IPS-18c (cell line): ENCODE results near the gene RHOD.

Experiments used
- H3K4me3 ChIP-seq: 2 replicates; pipeline ENCODE4 v1.7.0; 2013; ENCODE audit warnings: low read depth, mild to moderate bottlenecking, low read length, moderate library complexity; ENCODE audit not compliant: insufficient read depth
- H3K9me3 ChIP-seq: one replicate; pipeline ENCODE4 v1.6.1; 2013; ENCODE audit warnings: mild to moderate bottlenecking, low read length, moderate library complexity; ENCODE audit not compliant: control insufficient read depth, insufficient read depth

RHOD gene

GRCh38 chr11:67027943-67028542 lies 28.6 kb upstream of the RHOD start:
- H3K9me3 ChIP-seq: no peaks in the 10 kb centered on the region

GRCh38 chr11:67029146-67029545 lies 27.5 kb upstream of the RHOD start:
- H3K9me3 ChIP-seq: no peaks in the 10 kb centered on the region
- H3K4me3 ChIP-seq: no peak overlapping the region

More at GRCh38 chr11:67027943-67028542, 28.6 kb upstream of the RHOD start:
- no peak overlapping the region for H3K4me3 ChIP-seq

GRCh38 chr11:67030976-67031375 lies 25.7 kb upstream of the RHOD start:
- H3K9me3 ChIP-seq: no peaks in the 10 kb centered on the region

DNA sequence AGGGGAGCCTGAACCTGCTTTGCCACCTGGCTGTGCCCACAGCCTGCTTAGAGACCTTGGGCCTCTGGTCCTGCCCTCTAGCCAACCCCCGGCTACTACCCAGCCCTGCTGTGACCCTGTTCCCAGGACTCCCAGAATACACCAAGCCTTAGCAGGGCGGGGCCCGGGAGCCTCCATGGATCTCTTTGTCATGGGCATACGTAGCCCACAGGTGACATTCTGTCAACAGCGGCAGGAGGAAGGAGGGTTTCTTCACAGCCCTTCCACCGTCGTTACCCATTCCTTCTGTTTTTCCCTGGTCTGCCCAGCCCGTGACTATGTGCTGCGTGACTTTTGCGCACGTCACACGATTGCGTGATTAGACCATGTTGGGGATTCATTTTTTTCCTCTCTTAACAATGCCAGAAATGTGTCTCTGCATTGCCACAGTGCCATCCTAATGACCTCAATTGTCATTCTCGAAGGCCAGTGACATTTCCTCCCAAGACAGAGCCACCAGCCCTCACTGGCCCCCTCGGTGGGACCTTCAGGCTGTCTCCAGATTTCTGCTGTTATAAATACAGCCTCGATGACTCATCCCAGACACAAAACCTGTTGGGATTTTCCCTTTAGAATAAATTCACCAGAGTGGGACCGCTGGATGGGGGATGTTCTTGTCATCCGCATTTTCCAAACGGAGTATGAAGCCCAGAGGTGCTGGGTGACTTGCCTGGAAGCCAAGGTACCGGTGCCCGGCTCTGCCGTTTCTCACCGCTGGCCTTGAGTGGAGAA lies 24.7 kb upstream of the RHOD start:
- H3K9me3 ChIP-seq: no peaks in the 10 kb centered on the region
- H3K4me3 ChIP-seq: no peak overlapping the region

More at GRCh38 chr11:67030976-67031375, 25.7 kb upstream of the RHOD start:
- H3K4me3 ChIP-seq: no peak overlapping the region

DNA sequence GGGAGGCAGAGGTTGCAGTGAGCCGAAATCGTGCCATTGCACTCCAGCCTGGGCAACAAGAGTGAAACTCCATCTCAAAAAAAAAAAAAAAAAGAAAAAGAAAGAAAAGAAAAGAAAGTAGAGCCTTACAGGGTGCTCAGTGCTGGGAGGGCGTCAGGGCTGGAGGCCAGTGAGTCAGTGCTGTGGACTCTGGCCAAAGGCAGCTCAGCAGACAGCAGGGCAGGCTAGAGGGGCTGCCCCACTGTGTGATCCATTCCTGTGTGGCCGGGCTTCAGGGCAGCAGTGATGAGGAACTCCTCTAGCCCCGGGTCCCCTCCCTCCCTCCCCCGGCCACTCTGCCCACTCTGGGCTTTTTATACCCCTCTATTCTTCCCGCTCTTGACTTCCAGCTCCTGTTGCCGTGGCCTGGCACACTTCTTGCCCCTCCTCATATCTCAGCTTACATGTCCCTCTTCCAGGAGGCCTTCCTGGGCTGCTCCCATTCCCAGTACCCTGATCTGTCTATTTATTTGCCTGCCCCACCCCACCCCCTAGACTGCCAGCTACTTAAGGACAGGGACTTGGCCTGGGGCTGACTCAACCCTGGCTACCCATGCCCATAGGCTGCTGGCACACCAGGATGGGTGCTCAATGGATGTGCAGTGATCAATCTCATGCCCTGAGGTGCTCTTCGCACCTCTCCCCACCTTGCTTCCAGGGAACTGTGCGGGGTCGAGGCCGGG lies 23.7 kb upstream of the RHOD start:
- no peak overlapping the region for H3K4me3 ChIP-seq
- H3K9me3 ChIP-seq: no peaks in the 10 kb centered on the region

GRCh38 chr11:67033661-67034166 lies 22.9 kb upstream of the RHOD start:
- no peaks in the 10 kb centered on the region for H3K9me3 ChIP-seq

GRCh38 chr11:67034350-67034749 lies 22.3 kb upstream of the RHOD start:
- Histone ChIP-seq H3K4me3 (no peak overlapping the region), H3K9me3 (no peaks in the 10 kb centered on the region)

More at GRCh38 chr11:67033661-67034166, 22.9 kb upstream of the RHOD start:
- H3K4me3 ChIP-seq: no peak overlapping the region

DNA sequence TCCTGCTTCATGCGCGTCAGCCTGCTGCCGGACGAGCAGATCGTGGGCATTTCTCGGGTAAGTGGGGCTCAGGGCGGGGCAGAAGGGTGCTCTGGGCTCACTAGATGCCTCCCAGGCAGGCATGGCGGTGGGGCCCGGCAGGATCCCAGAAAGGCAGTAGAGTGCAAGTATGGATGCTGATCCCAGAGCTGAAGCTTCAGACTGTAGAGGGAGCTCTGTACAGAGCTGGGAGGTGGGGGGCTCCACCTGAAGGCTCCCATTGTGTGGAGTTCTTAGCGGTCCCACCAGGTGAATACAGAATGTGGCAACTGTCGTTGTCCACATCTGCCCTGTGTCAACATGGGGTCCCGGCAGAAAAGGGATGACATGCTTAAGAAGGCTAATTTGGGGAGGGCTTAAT lies 16.5 kb upstream of the RHOD start:
- H3K4me3 ChIP-seq: no peak overlapping the region
- no peaks in the 10 kb centered on the region for H3K9me3 ChIP-seq

DNA sequence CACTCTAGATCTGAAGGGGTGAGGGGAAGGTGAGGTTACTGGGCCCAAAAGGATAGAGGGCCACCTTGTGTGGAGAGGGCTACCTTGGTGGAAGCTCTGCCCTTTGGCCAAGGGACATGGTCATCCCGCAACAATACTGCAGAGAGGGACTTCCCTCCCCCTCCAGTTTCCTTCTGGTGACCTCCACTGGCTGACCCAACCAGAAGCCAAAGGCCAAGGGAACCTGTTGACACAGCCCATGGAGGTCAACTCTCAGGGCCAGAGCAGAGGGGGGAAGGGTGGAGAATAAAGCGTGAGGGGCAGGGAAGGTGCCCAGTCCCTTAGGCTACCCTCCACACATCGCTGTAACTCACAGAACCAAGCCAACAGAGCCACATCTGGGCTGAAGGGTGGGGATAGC lies 15.0 kb upstream of the RHOD start:
- no peaks in the 10 kb centered on the region for H3K9me3 ChIP-seq
- H3K4me3 ChIP-seq: no peak overlapping the region

GRCh38 chr11:67043572-67044349 lies 12.9 kb upstream of the RHOD start:
- Histone ChIP-seq H3K4me3 (no peak overlapping the region), H3K9me3 (no peaks in the 10 kb centered on the region)

- no peaks in the 10 kb centered on the region for H3K9me3 ChIP-seq
- H3K4me3 ChIP-seq: no peak overlapping the region
Measured at GRCh38 chr11:67044496-67044895, 12.2 kb upstream of the RHOD start.

DNA sequence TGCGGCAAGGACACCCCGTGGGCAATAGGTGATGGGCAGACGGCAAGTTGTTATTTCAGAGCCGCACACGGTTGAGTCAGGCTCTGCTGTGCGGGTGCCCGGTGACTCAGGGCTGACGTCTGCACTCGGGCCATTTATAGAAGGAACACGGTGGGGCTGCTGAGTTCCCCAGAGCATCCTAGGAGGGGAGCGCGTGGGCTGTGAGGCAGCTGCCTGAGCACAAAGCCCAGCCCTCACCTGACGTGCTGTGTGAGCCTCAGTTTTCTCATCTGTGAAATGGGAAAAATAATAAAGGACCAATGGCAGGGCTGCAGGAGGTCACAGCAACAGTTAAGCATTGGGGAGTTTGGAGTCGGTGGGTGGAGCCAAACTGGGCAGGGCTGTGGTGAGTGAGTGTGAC lies 11.3 kb upstream of the RHOD start:
- Histone ChIP-seq H3K4me3 (no peak overlapping the region), H3K9me3 (no peaks in the 10 kb centered on the region)

- H3K9me3 ChIP-seq: no peaks in the 10 kb centered on the region
- no peak overlapping the region for H3K4me3 ChIP-seq
Measured at GRCh38 chr11:67048515-67049130, 8.0 kb upstream of the RHOD start.

- Histone ChIP-seq H3K4me3 (no peak overlapping the region), H3K9me3 (no peaks in the 10 kb centered on the region)
Measured at GRCh38 chr11:67050139-67050538, 6.5 kb upstream of the RHOD start.

GRCh38 chr11:67051180-67051893 lies 5.3 kb upstream of the RHOD start:
- no peaks in the 10 kb centered on the region for H3K9me3 ChIP-seq
- no peak overlapping the region for H3K4me3 ChIP-seq

DNA sequence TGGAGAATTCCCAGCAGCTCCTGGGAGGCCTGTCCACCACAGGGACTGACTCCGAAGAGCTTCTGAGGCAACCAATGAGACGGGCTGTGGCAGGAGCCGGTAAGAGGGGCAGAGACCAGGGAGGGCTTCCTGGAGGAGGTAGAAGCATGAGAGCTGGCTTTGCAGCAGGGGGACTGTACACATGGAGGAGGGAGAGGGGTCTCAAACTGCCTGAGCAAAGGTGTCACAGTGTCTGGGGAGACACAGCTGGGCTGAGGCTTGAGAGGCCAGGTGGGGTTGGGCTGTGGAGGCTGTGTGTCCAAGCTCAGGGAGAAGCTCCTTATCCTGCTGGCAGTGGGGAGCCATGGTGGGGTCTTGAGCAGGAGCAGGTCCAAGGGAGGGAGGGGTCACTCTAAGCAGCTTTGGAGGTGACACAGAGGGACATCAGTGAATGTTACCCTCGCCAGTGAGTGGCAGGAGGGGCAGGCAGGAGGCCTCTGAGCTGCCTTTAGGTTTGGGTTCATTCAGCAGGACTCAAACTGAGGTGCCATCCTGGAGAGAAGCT lies 4.6 kb upstream of the RHOD start:
- Histone ChIP-seq H3K4me3 (no peak overlapping the region), H3K9me3 (no peaks in the 10 kb centered on the region)
